ENCODE data around the gene SF3B4. TPM values are rescaled to one million over a fixed set of nuclear protein-coding genes. Genes with fewer than 3 reads are reported as not detected.

The SF3B4 gene
- total and polyA plus RNA-seq, 2 of the 13 experiments (the other 11 are each of a cell fraction or from before 2014, with no cell fraction given): 13.8 to 14.8 TPM

GRCh38 chr1:149899460-149900284, 27.9 kb downstream of the SF3B4 start, which contains the start of gene BOLA1 (continued):
- TF ChIP-seq IRF1 (CRISPR knock-in tag; IDR thresholded peaks at IDR 0.05; ENCODE audit: low read depth): no peak
- no peak for TF ChIP-seq ZNF362 (CRISPR knock-in tag; IDR thresholded peaks at IDR 0.05; ENCODE audit: borderline replicate concordance)
- no peak for TF ChIP-seq ZBTB20 (CRISPR knock-in tag; IDR thresholded peaks at IDR 0.05; ENCODE audit: borderline replicate concordance, low read depth)
- no peak for TF ChIP-seq RFXAP (CRISPR knock-in tag; IDR thresholded peaks at IDR 0.05; ENCODE audit: borderline replicate concordance)
- TF ChIP-seq CREB1 (IDR thresholded peaks at IDR 0.05): peak; percentile 42; the same call in 1 of the 2 replicates
- TF ChIP-seq CREB1 (CRISPR knock-in tag; IDR thresholded peaks at IDR 0.05): peak; percentile 82
- peak; percentile 54; the same call in 1 of the 2 replicates for TF ChIP-seq CBFB (CRISPR knock-in tag; IDR thresholded peaks at IDR 0.05)
- no peak for TF ChIP-seq BCLAF1 (IDR thresholded peaks at IDR 0.05)
- no peak for TF ChIP-seq ZKSCAN5 (CRISPR knock-in tag; IDR thresholded peaks at IDR 0.05)
- TF ChIP-seq IRF2 (CRISPR knock-in tag; IDR thresholded peaks at IDR 0.05): peak; percentile 94
- TF ChIP-seq ZIK1 (CRISPR knock-in tag; IDR thresholded peaks at IDR 0.05; ENCODE audit: borderline replicate concordance, low read depth): no peak
- TF ChIP-seq CHD2 (IDR thresholded peaks at IDR 0.05; ENCODE audit: low read depth, low read length): no peak
- 0 out of 2 replicates have a peak, but pooled peaks have one; percentile 42 for TF ChIP-seq ELF3 (CRISPR knock-in tag; IDR thresholded peaks at IDR 0.05)
- TF ChIP-seq E2F1 (CRISPR knock-in tag; IDR thresholded peaks at IDR 0.05): peak; percentile 91
- TF ChIP-seq CSRNP1 (CRISPR knock-in tag; IDR thresholded peaks at IDR 0.05): no peak; the same call in 1 of the 2 replicates
- TF ChIP-seq AHR (CRISPR knock-in tag; IDR thresholded peaks at IDR 0.05): peak; percentile 83; the same call in 1 of the 2 replicates
- TF ChIP-seq SNAI1 (CRISPR knock-in tag; IDR thresholded peaks at IDR 0.05; ENCODE audit: borderline replicate concordance): no peak
- no peak for TF ChIP-seq ZNF10 (CRISPR knock-in tag; IDR thresholded peaks at IDR 0.05; ENCODE audit: borderline replicate concordance, low read depth)
- TF ChIP-seq NRL (CRISPR knock-in tag; IDR thresholded peaks at IDR 0.05; ENCODE audit: borderline replicate concordance): no peak
- no peak for TF ChIP-seq JUNB (CRISPR knock-in tag; IDR thresholded peaks at IDR 0.05; ENCODE audit: borderline replicate concordance)
- no peak for TF ChIP-seq KDM3A (CRISPR knock-in tag; IDR thresholded peaks at IDR 0.05; ENCODE audit: low read depth)
- peak; percentile 75; the same call in 1 of the 2 replicates for TF ChIP-seq ZNF605 (CRISPR knock-in tag; IDR thresholded peaks at IDR 0.05)

All from HepG2 (cell line).